RCC 7860 (cell line): ENCODE measurements around the gene PDE3A.

Experiments
- DNase-seq: peaks from one replicate; pipeline ENCODE4 v3.0.0-alpha.2; 2015; ENCODE audit warnings: low spot score
- FAIRE-seq: peaks from 2 replicates; lab custom pipeline; 2012; peaks lifted over from hg19 to GRCh38; lab: Jason Lieb, UNC

Gene PDE3A

DNA sequence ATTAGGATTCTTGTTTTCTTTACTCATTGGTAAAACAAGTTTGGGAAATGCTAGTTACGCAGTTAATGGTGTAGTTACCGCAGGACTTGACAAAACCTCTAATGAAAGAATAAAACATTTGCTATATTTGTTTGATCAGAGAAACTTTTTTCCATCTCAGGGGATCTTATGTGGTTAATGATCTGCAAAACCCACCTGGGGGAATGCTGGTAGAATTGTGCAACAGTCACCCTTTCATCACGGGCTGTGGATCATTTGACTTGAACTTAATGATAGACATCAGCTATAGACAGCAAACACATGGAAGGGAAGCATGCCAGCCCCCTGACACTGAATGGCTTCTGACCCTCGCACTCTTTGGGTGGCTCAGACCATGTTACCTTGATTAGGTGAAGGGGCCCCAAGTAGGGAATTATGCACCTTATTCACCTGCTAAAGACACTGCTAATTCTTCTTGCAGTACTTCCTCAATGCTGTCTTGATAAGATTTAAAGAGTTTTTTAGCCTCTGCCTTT, 84.2 kb downstream of the PDE3A start:
- FAIRE-seq, result no peak

DNA sequence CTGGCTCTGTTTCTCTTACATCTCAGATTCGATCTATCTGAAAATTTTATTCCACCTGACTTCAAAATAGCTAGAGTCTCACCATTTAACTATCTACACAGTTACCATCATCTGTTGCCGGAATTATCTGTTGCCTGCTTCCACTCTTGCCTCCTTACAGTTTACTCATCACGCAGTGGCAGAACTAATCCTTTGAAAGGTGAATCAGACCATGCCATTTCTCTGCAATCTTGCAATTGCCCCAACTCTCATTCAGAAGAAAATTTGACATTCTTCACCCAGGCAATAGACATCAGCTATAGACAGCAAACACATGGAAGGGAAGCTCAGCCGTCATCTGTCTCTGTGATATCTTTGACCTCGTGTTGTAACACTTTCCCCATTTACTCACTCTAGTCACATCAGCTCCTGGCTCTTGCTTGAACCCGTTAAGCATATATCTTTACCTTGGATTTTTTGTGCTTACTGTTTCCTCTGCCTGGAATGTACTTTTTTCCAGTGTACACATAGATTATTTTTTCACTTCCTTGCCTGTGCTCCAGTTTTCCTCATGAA, 85.5 kb downstream of the PDE3A start:
- DNase-seq, result peak; percentile 4
- no peak for FAIRE-seq

More for the DNA sequence above, 84.2 kb downstream of the PDE3A start:
- no peak for DNase-seq

DNA sequence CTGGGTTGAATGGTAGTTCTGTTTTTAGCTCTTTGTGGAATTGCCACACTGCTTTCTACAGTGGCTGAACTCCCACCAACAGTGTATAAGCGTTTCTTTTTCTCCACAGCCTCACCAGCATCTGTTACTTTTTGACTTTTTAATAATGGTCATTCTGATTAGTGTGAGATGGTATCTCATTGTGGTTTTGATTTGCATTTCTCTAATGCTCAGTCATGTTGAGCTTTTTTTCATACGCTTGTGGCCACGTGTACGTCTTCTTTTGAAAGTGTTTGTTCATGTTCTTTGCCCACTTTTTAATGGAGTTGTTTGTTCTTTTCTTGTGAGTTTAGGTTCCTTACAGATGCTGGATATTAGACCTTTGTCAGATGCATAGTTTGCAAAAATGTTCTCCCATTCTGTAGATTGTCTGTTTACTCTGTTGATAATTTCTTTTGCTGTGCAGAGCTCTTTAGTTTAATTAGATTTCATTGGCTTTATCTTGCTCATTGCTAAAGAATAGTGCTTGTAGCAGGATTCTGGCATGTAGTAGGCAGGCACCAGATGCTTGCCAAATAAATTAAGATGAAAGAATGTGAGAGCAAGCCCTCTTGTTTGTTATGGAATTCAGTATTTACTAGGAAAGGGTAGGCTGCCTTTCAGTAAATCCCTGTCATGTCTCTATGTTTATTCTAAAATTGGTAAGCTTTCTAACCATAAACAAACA, 86.8 kb downstream of the PDE3A start:
- DNase-seq, result no peak

DNA sequence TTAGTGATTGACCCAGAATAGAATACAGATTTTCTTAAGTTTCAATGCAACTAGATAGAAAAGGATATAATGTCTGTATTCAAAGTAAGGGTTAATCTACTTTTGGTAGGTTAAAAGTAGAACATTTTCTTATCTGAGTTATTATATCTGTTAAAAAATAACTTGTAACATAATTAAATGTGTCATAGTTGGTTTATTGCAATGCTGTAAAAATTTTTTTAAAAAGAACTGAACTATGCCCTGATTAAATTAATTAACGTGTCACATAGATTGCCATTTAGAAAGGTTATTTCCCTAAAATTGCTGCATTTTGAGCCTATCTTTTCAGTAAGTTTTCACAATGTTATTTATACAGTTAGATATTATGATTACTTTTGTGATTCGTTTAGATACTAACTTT, 89.2 kb downstream of the PDE3A start:
- no peak for DNase-seq
- no peak for FAIRE-seq

More for the DNA sequence above, 86.8 kb downstream of the PDE3A start:
- FAIRE-seq, result no peak

DNA sequence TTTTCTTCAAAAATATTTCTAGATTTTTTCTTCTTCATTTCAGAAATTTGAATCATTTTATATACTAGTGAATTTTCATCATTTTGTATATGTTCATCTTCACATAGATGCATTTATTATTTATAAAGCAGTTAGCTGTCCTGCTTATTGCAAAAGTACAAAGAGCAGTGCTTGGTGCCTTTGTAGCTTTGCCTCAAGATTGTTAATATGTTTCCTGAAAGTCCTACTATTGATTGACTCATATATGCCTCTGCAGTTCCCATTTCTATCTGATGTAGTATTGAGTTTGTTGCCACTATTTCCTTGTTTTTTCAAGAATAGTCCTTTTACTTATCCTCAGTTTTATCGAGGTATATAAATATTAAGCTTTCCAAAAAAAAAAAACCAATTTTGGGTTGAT, 89.7 kb downstream of the PDE3A start:
- no peak for DNase-seq
- no peak for FAIRE-seq

DNA sequence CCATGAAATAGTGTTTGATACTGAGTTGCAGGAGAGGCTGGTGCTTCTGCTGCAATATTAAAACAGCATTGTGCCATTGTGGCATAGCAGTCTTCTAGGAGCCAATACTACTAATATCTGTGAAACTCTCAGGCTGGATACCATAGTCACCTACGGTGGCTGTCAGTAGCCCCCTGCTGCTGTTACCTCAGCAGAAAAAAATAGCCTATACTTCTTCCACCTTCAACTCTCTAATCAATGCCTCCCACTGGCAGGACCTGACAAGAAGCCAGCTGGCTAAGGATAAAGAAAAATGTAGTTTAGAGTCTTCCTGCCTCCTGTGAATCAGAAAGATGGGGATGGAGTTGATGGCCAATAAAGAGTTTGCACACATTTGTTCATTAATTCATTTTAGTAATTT, 91.6 kb downstream of the PDE3A start:
- FAIRE-seq (no peak), DNase-seq (no peak)

DNA sequence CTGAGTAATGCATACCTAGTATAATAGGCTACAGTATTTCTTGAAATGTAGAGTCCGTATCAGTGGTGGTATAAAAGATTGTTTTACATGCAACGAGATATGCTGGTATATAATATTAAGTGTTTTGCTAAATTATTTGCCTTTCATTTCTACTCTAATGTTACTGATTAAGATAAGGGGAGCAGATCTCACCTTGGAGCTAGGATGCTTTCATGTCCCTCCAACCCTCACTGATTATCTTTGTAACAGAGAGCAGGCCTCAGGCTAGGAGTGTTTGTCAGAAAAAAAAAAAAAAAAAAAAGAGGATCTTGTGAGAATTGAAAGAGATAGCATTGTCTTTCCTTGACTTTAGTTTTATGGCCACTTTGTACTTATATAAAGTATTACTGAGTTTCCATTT, 92.6 kb downstream of the PDE3A start:
- FAIRE-seq (no peak), DNase-seq (no peak)

DNA sequence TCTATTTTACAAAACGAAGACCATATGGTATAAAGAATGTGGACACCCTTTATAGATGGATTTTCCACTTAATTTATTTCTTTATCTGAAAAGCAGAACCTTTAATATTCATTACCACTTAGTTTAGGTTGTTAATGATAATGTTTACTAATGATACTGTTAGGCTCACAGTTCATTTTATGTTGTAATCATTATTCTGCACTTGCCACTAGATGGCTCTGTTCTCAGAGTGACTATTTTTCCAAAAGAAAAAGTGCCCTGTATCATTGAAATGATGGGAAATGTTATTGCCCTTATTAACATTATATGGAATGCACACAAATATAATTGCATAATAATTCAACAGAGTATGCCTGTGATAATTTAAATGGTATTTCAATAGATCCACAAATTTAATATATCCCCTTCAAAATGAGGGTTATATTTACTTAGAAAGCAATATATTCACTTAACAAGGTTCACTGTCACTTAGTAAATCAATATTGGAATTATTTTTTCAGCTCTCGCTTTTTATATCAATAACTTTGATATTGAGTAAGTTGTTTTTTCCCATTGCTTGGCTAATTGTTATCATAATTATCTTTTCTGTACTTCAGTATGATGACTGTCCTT, 95.7 kb downstream of the PDE3A start:
- DNase-seq (no peak), FAIRE-seq (peak; percentile 68)

DNA sequence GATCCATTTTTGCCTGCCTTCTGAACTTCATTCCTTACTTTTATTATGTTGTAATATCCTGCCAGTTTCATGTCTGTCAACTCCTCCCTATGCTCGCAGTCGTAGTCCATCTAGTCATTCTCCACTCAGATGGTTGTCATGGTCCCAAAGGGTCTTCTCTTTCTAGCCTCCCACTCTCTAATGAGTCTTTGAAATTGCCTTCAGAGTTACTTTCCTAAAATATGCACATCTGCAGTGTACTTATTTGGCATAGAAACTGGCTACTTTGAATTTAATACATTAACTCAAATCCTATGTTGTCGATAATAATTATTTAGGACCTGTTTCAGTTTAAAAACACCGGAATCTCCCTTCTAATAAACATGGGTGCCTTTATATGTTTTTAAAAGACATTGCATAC, 101.0 kb downstream of the PDE3A start:
- no peak for DNase-seq
- FAIRE-seq, result no peak

DNA sequence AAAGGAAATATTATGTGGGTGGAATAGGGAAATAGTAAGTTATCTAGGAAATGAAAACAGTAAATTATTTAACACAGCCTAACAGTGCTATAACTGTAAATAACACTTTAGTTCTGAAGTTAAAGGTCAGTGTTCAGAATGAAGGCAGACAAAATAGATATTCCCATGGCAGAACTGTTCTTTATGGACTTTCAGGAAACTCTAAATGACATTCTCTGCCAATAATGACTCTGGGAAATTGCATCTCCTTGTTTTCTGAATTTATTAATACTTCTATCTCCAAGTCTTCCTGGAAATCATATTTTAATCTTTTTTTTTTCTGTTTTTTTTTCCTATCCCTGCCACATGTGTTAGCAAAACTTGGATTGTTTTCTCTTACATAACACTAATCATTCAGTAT, 101.4 kb downstream of the PDE3A start:
- DNase-seq, result no peak
- FAIRE-seq, result no peak

DNA sequence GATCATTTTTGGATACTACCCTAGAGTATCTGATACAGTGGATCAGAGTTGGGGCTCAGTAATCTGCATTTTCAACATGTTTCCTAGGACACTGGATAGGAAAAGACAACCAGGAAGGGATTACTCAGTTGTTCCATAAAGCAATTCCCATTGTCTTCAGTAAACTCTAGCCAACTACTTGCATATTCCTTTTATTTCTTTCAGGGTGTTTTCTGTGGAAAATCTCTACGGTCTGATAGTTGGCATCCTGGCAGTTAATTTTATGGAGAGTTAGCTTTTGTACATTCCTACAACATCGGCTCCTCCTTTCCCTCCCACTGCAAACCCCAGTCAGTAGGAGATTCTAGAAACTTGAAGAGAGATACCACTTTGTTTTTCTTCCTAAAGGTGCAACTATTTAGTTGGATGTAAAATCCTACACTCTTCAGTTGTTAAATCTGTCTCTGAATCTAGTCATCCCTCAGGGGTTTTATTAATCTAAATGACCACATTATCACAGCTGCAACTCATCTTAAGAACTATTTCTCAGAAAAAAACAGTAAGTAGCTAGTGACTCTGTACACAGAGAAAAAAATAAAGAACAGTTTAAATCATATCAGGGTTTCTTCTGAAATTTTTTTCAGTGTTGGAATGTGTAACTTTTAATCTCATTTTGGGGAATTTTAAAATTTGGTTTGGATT, 103.9 kb downstream of the PDE3A start:
- no peak for DNase-seq
- no peak for FAIRE-seq

DNA sequence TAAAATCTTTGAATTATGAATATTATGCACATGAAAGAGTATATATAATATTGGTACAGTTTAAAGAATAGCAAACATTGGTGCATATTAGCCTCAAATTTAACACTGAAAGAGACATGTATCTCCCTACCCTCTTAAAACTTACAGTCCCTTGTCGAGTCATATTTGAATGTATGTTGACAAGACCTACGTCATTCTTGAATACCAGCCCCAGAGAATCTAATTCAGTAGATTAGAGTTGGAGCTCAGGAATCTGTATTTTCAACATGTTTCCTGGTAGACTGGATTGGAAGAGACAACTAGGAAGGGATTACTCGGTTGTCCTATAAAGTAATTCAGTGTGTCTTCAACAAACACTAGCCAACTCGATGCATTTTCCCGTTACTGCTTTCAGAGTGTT, 104.8 kb downstream of the PDE3A start:
- no peak for FAIRE-seq

DNA sequence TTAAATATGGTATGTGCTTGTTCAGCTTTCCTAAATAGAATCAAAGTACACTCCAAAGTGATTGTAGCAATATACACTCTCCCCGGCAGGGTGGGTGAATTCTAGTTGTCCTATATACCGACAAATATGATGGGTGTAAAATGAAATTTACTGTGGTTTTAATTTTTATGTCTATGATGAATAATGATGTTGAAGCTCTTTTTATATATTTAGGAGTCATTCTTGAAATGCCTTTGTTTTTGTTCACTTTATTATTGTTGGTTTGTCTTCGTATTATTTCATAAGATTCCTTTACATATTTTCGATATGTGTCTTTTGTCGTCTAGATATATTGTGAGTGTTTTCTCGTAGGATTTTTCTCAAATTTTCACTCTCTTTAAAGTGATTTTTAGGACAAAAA, 105.7 kb downstream of the PDE3A start:
- FAIRE-seq (no peak), DNase-seq (no peak)

More for the DNA sequence above, 104.8 kb downstream of the PDE3A start:
- DNase-seq, result no peak

DNA sequence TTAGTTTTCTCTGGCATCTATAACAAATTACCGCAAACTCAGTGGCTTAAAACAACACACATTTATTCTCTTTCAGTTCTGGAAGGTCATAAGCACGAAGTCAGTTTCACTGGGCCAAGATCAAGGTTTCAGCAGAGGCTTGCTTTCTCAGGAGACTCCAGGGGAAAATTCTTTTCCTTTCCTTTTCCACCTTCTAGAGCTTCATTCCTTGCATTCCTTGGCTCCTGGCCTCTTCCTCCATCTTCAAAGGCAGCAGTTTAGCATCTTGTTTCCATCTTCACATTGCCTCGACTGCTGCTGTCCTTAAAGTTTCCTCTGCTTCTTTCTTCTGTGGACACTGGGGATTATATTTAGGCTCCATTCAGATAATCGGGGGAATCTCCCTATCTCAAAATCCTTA, 106.1 kb downstream of the PDE3A start:
- FAIRE-seq, result no peak
- no peak for DNase-seq

DNA sequence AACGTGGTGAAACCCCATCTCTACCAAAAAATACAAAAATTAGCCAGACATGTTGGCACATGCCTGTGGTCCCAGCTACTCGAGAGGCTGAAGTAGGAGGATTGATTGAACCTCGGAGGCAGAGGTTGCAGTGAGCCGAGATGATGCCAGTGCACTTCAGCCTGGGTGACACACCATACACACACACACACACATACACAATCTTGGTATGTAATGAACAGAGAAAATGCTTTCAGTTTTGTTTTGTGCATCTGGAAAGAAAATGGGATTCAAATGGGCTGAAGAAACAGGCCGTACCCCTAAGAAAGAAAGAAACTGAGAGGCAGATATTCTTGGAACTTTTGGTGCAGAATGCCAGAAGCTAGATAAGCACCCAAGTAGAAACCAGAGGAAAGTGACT, 107.2 kb downstream of the PDE3A start:
- no peak for FAIRE-seq
- no peak for DNase-seq

DNA sequence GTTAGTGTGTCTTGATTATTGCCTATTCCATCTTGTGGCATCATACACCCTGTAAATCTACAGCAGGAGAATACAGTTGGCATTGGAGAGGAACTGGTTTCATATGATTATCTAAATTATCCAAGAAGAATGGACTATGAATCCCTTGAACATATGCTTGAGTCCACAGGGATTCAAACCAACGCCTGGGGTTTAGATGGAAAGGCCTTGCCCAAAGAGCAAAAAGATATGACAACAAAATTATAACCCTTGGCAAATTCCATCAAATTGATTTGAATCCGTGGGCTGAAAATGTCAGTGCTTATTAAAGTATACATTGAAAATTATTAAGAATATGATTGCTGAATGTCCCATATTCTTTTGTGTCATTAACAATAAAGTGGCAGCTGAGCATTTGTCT, 108.2 kb downstream of the PDE3A start:
- DNase-seq, result no peak
- no peak for FAIRE-seq

DNA sequence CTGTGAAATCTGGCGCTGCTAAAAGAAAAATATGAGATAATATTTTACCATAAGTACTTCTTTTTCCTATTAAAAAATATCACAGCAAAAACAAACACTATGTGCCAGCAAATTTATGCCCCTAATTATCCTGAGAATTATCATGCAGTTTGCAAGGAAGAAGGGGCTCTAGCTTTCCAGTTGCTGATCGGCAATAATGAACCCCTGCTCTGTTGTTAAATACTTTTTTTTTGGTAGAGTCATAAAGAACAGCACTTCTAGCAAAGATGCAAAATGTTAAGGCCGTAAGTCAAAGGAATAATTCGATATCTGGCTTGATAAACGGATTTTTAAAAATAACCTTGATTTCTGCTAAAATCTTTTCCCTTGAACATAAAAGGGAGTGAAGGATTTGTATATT, 108.9 kb downstream of the PDE3A start:
- no peak for DNase-seq
- no peak for FAIRE-seq

DNA sequence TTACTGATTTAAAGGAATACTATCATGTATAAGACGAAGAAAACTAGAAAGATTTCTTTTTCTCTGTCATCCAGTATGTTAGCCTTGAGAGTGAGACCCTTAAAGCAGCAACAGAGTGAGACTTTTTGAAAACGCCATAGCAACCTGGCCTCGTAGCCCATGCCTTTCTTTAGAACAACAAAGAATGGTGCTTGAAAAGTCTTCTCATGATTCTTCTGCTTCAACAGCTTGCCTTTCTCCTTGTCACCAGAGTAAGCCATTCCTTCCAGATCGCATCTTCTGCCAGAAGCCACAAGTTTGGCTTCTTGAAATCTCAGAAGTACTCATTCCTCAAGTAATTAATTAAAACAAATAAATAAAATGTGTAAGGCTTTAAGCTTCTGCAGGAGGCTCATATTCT, 109.3 kb downstream of the PDE3A start:
- FAIRE-seq, result no peak

DNA sequence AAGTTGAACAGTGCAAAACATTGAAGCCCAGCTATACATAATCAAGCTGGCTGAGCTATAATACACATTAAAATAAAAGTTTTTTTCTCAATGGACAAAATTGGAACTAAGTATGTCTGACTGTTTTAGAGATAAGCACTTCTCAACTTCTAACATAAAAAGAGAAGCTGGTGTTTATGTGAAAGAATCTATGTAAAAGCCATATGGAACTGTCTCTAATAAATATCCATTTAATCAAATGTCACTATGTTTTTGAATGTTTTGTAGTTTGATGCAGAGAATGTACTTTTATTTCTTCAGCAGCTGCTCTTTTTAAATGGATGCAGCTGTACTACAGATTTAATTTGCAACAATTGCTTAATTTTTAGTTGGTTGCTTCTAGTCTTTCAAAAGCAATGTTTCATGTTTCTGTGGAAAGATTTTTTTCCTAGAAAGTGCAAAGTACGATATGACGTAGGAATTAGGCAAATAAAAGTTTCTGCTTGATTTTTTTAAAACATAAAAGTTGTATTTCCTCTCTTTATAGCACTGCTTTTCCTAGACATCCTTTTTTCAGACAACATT, 114.2 kb downstream of the PDE3A start:
- FAIRE-seq (no peak), DNase-seq (no peak)

More for the DNA sequence above, 109.3 kb downstream of the PDE3A start:
- DNase-seq, result no peak

DNA sequence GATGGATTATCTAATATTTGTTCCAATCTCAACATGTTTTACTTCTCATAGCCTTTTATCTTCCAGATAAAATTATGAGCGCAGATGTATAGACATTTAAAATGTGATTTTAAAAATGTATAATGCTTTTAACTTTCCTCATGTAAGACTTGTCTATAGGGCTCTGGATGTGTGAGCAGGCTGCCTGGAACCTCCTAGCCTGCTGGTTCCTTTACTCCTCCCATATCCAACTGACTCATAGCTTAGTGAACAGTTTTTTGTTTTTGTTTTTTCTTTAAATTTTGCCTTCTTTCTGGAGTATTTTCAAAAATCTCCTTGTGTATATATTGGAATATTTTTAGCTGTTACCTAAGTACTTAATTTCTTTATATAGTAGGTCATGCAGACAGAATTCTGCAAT, 115.4 kb downstream of the PDE3A start:
- FAIRE-seq (no peak), DNase-seq (no peak)

DNA sequence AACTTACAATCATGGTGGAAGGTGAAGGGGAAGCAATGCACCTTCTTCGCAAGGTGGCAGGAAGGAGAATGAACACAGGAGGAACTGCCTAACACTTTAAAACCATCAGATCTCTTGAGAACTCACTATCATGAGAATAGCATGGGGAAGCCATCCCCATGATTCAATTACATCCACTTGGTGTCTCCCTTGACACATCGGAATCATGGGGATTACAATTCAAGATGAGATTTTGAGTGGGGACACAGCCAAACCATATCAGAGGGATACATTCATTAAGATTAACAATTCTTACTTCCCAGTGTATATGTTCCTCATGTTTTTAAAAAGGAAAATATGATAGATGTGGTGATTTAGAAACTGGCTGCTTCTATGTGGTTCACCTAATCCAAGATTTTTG, 117.9 kb downstream of the PDE3A start:
- no peak for FAIRE-seq
- no peak for DNase-seq
